Suppressor macrophage treated with lipopolysaccharide for 1 hour (primary cell): ENCODE measurements around the gene POP7.
A peak's percentile ranks its signal among the peaks of the same experiment; 100 is the strongest.
"Not testable (repeated sequence)": the region's sequence is repeated elsewhere in the genome, so short reads cannot be mapped to it uniquely, and the experiment has no call there.

ENCODE experiments used
- DNase-seq, 3 donors: peaks; one replicate each; pipeline ENCODE4 v3.0.0-alpha.2; 2020 to 2022

The POP7 gene

GRCh38 chr7:100692578-100692961 is 13.4 kb upstream of the POP7 start:
- no peak for DNase-seq

- peak in 1 of 3 donors; percentile 45 for DNase-seq
These were observed 12.4 kb upstream of the POP7 start for GRCh38 chr7:100693312-100694097.

- DNase-seq: peak; percentile 66 to 90 (median 78)
These were observed 11.7 kb upstream of the POP7 start, which contains the start of gene GIGYF1 for GRCh38 chr7:100694098-100694745. Gene GIGYF1, minus strand, starts transcription at chr7:100694250. Its CDS starts 6,012 bp downstream, at chr7:100688238.

GRCh38 chr7:100696123-100696521 is 9.8 kb upstream of the POP7 start:
- DNase-seq: no peak

DNA sequence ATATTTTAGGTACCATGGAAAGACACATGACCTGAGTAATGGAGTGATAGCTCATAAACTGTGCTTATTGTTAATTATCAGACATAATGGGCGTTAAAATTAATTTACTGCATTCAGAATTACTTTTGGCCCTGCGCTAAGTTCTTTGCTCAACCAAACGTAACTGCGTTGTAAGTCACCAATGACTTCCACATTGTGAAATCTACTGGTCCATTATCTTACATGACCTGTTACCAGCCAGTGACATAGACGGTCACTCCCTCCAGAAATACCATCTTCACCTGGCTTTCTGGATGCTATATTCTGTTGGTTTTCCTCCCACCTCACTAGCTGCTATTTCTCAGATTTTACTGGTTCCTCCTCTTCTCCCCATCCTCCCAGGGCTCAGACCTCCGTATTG is 6.9 kb upstream of the POP7 start:
- DNase-seq: no peak

DNA sequence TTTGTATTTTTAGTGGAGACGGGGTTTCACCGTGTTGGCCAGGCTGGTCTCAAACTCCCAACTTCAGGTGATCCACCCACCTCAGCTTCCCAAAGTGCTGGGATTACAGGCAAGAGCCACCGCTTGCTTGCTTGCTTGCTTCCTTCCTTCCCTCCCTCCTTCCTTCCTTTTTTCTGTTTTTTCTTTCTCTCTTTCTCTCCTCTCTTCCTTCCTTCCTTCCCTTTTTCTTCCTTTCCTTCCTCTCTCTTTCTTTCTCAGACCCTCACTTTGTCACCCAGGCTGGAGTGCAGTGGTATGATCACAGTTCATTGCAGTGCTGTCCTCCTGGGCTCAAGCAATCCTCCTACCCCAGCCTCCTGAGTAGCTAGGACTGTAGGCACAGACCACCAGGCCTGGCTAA is 4.8 kb upstream of the POP7 start:
- not testable (repeated sequence) for DNase-seq

DNA sequence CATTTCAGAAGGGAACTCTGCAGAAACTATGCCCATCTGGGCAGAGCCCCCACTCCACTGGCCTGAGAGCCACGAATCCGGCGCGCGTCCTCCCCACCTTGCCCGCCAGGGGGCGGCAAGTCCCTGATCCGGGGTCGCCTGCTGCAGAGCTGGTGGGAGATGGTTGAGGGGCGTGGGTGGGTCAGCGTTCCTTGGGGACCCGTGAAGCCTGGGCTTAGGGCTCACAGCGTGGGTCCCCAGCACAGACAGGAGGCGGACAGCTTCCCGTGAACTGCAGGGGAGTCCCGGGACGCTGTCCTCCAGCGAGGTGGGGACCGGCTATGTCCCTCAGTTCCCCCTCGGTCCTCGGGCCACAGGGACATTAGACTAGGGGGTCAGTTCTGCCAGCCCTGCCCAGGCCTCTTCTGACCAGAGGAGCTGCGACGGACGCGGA is 585 bp upstream of the POP7 start:
- DNase-seq: peak; percentile 75 to 89 (median 75)

DNA sequence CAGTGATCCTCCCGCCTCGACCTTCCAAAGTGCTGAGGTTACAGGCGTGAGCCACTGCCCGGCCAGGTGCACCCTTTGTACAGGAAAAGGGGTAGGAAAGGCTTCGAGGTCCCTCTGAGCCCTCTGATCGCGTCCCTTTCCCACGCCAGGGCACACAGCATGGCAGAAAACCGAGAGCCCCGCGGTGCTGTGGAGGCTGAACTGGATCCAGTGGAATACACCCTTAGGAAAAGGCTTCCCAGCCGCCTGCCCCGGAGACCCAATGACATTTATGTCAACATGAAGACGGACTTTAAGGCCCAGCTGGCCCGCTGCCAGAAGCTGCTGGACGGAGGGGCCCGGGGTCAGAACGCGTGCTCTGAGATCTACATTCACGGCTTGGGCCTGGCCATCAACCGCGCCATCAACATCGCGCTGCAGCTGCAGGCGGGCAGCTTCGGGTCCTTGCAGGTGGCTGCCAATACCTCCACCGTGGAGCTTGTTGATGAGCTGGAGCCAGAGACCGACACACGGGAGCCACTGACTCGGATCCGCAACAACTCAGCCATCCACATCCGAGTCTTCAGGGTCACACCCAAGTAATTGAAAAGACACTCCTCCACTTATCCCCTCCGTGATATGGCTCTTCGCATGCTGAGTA is 871 bp downstream of the POP7 start:
- no peak for DNase-seq

- no peak for DNase-seq
These were observed 2.5 kb downstream of the POP7 start for GRCh38 chr7:100708395-100708794.

- peak in 1 of 3 donors; percentile 2 for DNase-seq
These were observed 4.5 kb downstream of the POP7 start for GRCh38 chr7:100710452-100710851.

GRCh38 chr7:100711369-100711768 is 5.4 kb downstream of the POP7 start:
- peak in 1 of 3 donors; percentile 6 for DNase-seq

DNA sequence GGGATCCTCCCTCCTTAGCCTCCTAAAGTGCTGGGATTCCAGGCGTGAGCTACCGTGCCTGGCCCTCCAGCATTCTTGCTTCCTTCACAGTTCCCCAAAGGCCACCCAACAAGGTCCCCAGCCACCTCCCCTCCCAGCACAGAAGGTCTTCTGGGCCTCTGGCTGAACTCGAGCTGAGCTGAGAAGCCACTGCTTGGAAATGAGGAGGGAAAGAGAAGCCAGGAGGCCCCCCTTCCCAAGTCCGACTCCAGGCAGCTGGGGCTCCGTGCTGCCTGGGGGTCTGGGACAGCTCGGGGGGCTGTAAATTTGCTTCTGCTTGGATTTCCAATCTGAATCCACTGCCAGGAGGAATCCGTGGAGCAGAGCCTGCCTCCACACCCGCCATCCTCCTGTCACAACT is 8.8 kb downstream of the POP7 start:
- no peak for DNase-seq

DNA sequence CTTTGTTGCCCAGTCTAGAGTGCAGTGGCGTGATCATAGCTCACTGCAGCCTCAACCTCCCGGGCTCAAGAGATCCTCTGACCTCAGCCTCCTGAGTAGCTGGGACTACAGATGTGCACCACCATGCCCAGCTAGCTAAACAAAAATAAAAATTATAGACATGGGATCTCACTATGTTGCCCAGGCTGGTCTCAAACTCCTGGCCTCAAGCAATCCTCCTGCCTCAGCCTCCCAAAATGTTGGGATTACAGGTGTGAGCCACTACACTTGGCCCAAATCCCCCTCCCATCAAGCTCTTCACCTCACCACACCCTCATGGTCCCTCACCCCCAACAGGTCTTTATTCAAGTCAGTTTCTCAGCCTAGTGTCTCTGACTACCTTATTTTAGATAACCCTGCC is 11.2 kb downstream of the POP7 start:
- DNase-seq: peak in 1 of 3 donors; percentile 11

GRCh38 chr7:100719523-100720278 is 13.8 kb downstream of the POP7 start:
- DNase-seq: peak in 1 of 3 donors; percentile 7

DNA sequence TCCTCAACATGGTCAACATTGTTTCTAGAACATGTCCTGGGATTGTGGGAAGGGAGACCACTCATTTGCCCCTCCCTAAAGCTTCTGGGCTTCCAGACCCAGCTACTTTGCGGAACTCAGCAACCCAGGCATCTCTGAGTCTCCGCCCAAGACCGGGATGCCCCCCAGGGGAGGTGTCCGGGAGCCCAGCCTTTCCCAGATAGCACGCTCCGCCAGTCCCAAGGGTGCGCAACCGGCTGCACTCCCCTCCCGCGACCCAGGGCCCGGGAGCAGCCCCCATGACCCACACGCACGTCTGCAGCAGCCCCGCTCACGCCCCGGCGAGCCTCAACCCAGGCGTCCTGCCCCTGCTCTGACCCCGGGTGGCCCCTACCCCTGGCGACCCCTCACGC is 14.4 kb downstream of the POP7 start, which contains the start of gene EPO:
TSS of gene EPO (plus strand) at position 190 of the 392 bp plus-strand sequence. CDS start 513 bp downstream, outside the sequence.
- DNase-seq: peak in 1 of 3 donors; percentile 16

DNA sequence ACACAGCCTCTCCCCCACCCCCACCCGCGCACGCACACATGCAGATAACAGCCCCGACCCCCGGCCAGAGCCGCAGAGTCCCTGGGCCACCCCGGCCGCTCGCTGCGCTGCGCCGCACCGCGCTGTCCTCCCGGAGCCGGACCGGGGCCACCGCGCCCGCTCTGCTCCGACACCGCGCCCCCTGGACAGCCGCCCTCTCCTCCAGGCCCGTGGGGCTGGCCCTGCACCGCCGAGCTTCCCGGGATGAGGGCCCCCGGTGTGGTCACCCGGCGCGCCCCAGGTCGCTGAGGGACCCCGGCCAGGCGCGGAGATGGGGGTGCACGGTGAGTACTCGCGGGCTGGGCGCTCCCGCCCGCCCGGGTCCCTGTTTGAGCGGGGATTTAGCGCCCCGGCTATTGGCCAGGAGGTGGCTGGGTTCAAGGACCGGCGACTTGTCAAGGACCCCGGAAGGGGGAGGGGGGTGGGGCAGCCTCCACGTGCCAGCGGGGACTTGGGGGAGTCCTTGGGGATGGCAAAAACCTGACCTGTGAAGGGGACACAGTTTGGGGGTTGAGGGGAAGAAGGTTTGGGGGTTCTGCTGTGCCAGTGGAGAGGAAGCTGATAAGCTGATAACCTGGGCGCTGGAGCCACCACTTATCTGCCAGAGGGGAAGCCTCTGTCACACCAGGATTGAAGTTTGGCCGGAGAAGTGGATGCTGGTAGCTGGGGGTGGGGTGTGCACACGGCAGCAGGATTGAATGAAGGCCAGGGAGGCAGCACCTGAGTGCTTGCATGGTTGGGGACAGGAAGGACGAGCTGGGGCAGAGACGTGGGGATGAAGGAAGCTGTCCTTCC is 15.0 kb downstream of the POP7 start:
- DNase-seq: peak in 1 of 3 donors; percentile 10

GRCh38 chr7:100721505-100721812 is 15.5 kb downstream of the POP7 start:
- peak in 1 of 3 donors; percentile 14 for DNase-seq

- DNase-seq: peak in 1 of 3 donors; percentile 2
These were observed 16.7 kb downstream of the POP7 start for GRCh38 chr7:100722480-100723212.

GRCh38 chr7:100723732-100724275 is 17.9 kb downstream of the POP7 start:
- DNase-seq: no peak

DNA sequence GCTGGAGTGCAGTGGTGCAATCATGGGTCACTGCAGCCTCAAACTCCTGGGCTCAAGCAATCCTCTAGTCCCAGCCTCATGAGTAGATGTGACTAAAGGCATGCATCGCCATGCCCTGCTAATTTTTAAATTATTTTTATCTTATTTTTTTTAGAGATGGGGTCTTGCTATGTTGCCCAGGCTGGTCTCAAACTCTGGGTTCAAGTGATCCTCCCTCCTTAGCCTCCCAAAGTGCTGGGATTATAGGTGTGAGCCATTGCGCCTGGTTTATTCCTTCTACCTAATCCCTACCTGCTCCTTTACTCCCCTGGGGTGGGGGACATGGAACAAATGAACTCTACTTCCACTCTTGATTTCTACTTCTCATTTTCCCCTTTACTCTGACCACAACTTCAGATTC is 18.4 kb downstream of the POP7 start:
- DNase-seq: not testable (repeated sequence)
